Epithelial cell of proximal tubule (primary cell): Measurements from ENCODE around the gene IVL. TPM values are rescaled to one million over a fixed set of nuclear protein-coding genes. Genes with fewer than 3 reads are reported as not detected.

Experiments
- DNase-seq: peaks from one replicate; pipeline ENCODE4 v3.0.0-alpha.2; 2011; ENCODE audit warnings: low read depth
- H3K4me3 ChIP-seq: 2 replicates; pipeline ENCODE4 v1.5.1; 2011; ENCODE audit warnings: low read depth, mild to moderate bottlenecking, low read length
- CTCF ChIP-seq: conservative IDR thresholded peaks from 2 replicates; pipeline ENCODE4 v1.5.1; 2012; ENCODE audit warnings: low read depth, mild to moderate bottlenecking, low read length
- total RNA-seq: library from RNA; depleted of rRNA; stranded (reverse); fragments of >200 nt; gene quantifications from 2 replicates; pipeline ENCODE4 v1.2.3, GENCODE V29; 2015

Gene IVL
- total RNA-seq, 1 donor from 2014 or later = 0.35 TPM

DNA sequence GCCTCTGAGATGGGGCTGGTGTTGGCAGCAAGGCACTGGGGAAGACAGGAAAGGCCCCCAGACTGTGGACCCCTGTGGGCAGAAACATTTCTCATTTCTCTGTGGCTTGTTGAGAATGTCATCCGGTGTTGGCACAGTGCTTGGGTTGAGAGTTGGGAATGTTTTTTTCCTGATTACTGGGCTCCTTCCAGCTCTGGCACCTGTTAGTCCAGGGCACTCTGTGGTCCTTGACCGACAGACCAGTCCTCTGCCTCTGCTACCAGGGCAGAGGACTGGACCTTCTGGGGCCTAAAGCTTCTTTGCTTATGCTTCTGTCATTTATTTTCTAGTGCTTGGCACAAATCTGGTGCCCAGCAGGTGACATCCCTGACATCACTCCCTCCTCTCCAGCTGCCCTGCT, 33.8 kb downstream of the IVL start:
- no peak for DNase-seq

GRCh38 chr1:152946248-152946647, 37.9 kb downstream of the IVL start:
- no peak for DNase-seq
- no peak for TF ChIP-seq CTCF
- no peak overlapping the region for H3K4me3 ChIP-seq

More for the DNA sequence above, 33.8 kb downstream of the IVL start:
- no peak overlapping the region for H3K4me3 ChIP-seq
- no peak for TF ChIP-seq CTCF

- no peak within 1 kb of the TSS for H3K4me3 ChIP-seq
- TF ChIP-seq CTCF = no peak
- DNase-seq = no peak
Observed at GRCh38 chr1:152946651-152947256, 38.4 kb downstream of the IVL start, which contains the start of gene SPRR5. Gene SPRR5 (plus strand): TSS chr1:152947206. CDS start chr1:152948555, 1,349 bp downstream.

DNA sequence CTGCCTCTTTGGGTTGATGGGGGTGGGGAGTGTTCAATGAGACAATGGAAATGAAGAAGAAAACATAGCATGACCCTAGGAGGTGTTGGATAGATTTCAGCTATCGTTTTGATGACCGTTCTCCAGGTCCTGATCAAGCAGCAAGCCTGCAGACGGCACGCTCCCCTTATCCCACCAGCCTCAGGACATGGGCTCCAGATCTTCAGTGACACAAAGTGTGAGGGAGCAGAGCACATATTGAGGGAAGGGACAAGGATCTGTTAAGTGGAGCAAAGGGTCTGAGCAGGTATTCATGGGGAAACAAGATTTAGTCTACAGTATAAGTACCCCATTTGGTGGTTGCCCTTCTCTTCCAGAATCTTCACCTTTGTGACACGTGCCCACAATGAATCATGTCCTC, 43.4 kb downstream of the IVL start:
- no peak overlapping the region for H3K4me3 ChIP-seq
- no peak for TF ChIP-seq CTCF
- no peak for DNase-seq

DNA sequence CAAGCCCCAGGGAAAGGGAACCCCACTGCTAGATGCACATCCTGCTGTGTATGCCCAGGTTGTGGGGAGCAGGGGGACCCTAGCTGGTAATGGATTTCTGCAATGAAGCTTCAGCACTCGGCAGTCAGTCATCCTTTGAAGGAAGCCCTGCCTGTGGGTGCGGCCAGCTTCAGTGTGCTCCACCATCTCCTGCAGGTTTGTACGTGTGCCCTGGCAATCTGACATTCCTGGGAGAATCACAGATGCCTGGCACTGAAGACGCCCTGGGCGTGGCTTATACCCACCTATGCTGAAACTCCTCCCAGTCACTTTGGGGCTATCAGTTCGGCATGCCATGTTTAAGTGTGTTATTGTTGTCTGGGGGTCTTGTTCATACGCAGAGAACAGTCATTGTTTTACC, 45.4 kb downstream of the IVL start:
- no peak for DNase-seq
- no peak overlapping the region for H3K4me3 ChIP-seq
- no peak for TF ChIP-seq CTCF

GRCh38 chr1:152954436-152954835, 46.1 kb downstream of the IVL start:
- no peak for TF ChIP-seq CTCF
- no peak for DNase-seq
- H3K4me3 ChIP-seq = no peak overlapping the region

DNA sequence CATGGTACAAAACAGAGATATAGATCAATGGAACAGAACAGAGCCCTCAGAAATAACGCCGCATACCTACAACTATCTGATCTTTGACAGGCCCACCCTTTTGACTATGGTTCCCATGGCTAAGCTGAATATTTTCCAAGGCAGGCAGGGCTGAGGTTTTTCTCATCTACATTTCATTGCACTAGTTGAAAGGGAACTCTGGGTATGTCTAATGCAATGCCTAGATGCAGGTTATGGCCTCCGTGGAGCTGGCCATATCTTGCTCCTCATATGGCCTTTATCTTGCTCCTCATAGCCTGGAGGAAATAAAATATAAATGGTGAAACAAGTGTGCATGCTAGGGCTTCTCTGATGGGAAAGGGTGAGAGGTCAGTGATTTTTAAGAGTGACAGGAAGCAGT, 49.2 kb downstream of the IVL start:
- no peak overlapping the region for H3K4me3 ChIP-seq
- no peak for DNase-seq
- TF ChIP-seq CTCF = no peak
